ENCODE measurements around the gene LINGO3. TPM values are rescaled to one million over a fixed set of nuclear protein-coding genes. Genes with fewer than 3 reads are reported as not detected.

Gene LINGO3
- total RNA-seq, 2 donors from 2014 or later = not detected

GRCh38 chr19:2340496-2341243 is 32.7 kb upstream of the LINGO3 start:
- H3K9me3 ChIP-seq = no peaks in the 10 kb centered on the region
- TF ChIP-seq POLR2A (IDR thresholded peaks at IDR 0.05) (no peak), CTCF (IDR thresholded peaks at IDR 0.05) (no peak)
- H3K27me3 ChIP-seq = no peaks in the 10 kb centered on the region
- DNase-seq (no peak), ATAC-seq (no peak)
- WGBS, 2 donors = 93% methylated on average over 24 of the region's 38 CpGs; no CpG with 5 or more reads in 1 of the 2 donors
- peaks cover 11% of the 10 kb centered on the region for H3K4me1 ChIP-seq
- peaks cover 0 to 8% of the 10 kb centered on the region in 2 donors for H3K36me3 ChIP-seq (replicated peaks in 1 of 2; ENCODE audit: insufficient read depth in 1 of 2, low read depth in 2 of 2)
- no peak overlapping the region for H3K27ac ChIP-seq
- H3K4me3 ChIP-seq = no peak overlapping the region
- intact Hi-C loops (cut with DNase I) = no loop called here

GRCh38 chr19:2339644-2340310 is 31.8 kb upstream of the LINGO3 start:
- Histone ChIP-seq H3K27ac (no peak overlapping the region), H3K4me3 (no peak overlapping the region), H3K4me1 (peaks cover 11% of the 10 kb centered on the region), H3K9me3 (no peaks in the 10 kb centered on the region), H3K36me3 (replicated peaks in 1 of 2; ENCODE audit: insufficient read depth in 1 of 2, low read depth in 2 of 2) (peaks cover 0 to 8% of the 10 kb centered on the region in 2 donors), H3K27me3 (no peaks in the 10 kb centered on the region)
- intact Hi-C loops (cut with DNase I) = no loop called here
- DNase-seq (no peak), ATAC-seq (no peak)
- TF ChIP-seq POLR2A (IDR thresholded peaks at IDR 0.05) = no peak
- TF ChIP-seq CTCF (IDR thresholded peaks at IDR 0.05) = no peak
- 88 to 92% methylated on average over 17 to 46 of the region's 52 CpGs for WGBS, 2 donors

- 95 to 98% methylated on average over 32 to 41 of the region's 54 CpGs for WGBS, 2 donors
- no peaks in the 10 kb centered on the region for H3K9me3 ChIP-seq
- peaks cover 13% of the 10 kb centered on the region for H3K4me1 ChIP-seq
- no peak overlapping the region for H3K27ac ChIP-seq
- intact Hi-C loops (cut with DNase I) = no loop called here
- ATAC-seq (no peak), DNase-seq (no peak)
- H3K36me3 ChIP-seq (replicated peaks in 1 of 2; ENCODE audit: insufficient read depth in 1 of 2, low read depth in 2 of 2) = peaks cover 0 to 8% of the 10 kb centered on the region in 2 donors
- H3K27me3 ChIP-seq = no peaks in the 10 kb centered on the region
- no peak overlapping the region for H3K4me3 ChIP-seq
- TF ChIP-seq CTCF (IDR thresholded peaks at IDR 0.05) = no peak
- TF ChIP-seq POLR2A (IDR thresholded peaks at IDR 0.05) = no peak
Measured at GRCh38 chr19:2338751-2339643, 31.0 kb upstream of the LINGO3 start.

GRCh38 chr19:2338055-2338615 is 30.2 kb upstream of the LINGO3 start:
- H3K27ac ChIP-seq = no peak overlapping the region
- no peaks in the 10 kb centered on the region for H3K9me3 ChIP-seq
- H3K4me3 ChIP-seq = no peak overlapping the region
- TF ChIP-seq CTCF (IDR thresholded peaks at IDR 0.05) (no peak), POLR2A (IDR thresholded peaks at IDR 0.05) (no peak)
- no peaks in the 10 kb centered on the region for H3K27me3 ChIP-seq
- peaks cover 21% of the 10 kb centered on the region for H3K4me1 ChIP-seq
- intact Hi-C loops (cut with DNase I) = no loop called here
- 95 to 100% methylated on average over 8 to 21 of the region's 21 CpGs for WGBS, 2 donors
- DNase-seq = no peak
- no peak for ATAC-seq
- peaks cover 0 to 8% of the 10 kb centered on the region in 2 donors for H3K36me3 ChIP-seq (replicated peaks in 1 of 2; ENCODE audit: insufficient read depth in 1 of 2, low read depth in 2 of 2)
